ENCODE measurements around the gene EFCAB6. TPM values are rescaled to one million over a fixed set of nuclear protein-coding genes. Genes with fewer than 3 reads are reported as not detected.

EFCAB6 gene
- total RNA-seq, 1 donor from 2014 or later, result 1.1 TPM

GRCh38 chr22:43859176-43859575, 47.1 kb upstream of the EFCAB6 start:
- H3K27ac Mint-ChIP-seq (ENCODE audit: unreplicated experiment), result no peak overlapping the region

GRCh38 chr22:43858156-43858895, 46.2 kb upstream of the EFCAB6 start:
- no peak for TF ChIP-seq CTCF (IDR thresholded peaks at IDR 0.05)
- Mint-ChIP-seq H3K27me3 (ENCODE audit: low read depth) (peaks cover 17% of the 10 kb centered on the region), H3K36me3 (ENCODE audit: low read depth) (no peaks in the 10 kb centered on the region), H3K27ac (ENCODE audit: unreplicated experiment) (no peak overlapping the region), H3K4me1 (ENCODE audit: low read depth) (peaks cover 10% of the 10 kb centered on the region), H3K9me3 (ENCODE audit: low read depth) (peaks cover 12% of the 10 kb centered on the region), H3K4me3 (ENCODE audit: unreplicated experiment) (no peak overlapping the region)
- peak; percentile 42 for DNase-seq (ENCODE audit: low spot score)

More at GRCh38 chr22:43859176-43859575, 47.1 kb upstream of the EFCAB6 start:
- H3K9me3 Mint-ChIP-seq (ENCODE audit: low read depth), result peaks cover 12% of the 10 kb centered on the region
- H3K4me3 Mint-ChIP-seq (ENCODE audit: unreplicated experiment), result no peak overlapping the region
- TF ChIP-seq CTCF (IDR thresholded peaks at IDR 0.05), result no peak
- H3K4me1 Mint-ChIP-seq (ENCODE audit: low read depth), result peaks cover 10% of the 10 kb centered on the region
- peaks cover 26% of the 10 kb centered on the region for H3K27me3 Mint-ChIP-seq (ENCODE audit: low read depth)
- DNase-seq (ENCODE audit: low spot score), result peak; percentile 44
- no peaks in the 10 kb centered on the region for H3K36me3 Mint-ChIP-seq (ENCODE audit: low read depth)

- no peak for TF ChIP-seq CTCF (IDR thresholded peaks at IDR 0.05)
- no peak overlapping the region for H3K4me3 Mint-ChIP-seq (ENCODE audit: unreplicated experiment)
- H3K4me1 Mint-ChIP-seq (ENCODE audit: low read depth), result peaks cover 5% of the 10 kb centered on the region
- H3K27ac Mint-ChIP-seq (ENCODE audit: unreplicated experiment), result no peak overlapping the region
- peaks cover 12% of the 10 kb centered on the region for H3K9me3 Mint-ChIP-seq (ENCODE audit: low read depth)
- DNase-seq (ENCODE audit: low spot score), result no peak
- H3K36me3 Mint-ChIP-seq (ENCODE audit: low read depth), result no peaks in the 10 kb centered on the region
- peaks cover 14% of the 10 kb centered on the region for H3K27me3 Mint-ChIP-seq (ENCODE audit: low read depth)
These were observed 45.3 kb upstream of the EFCAB6 start for GRCh38 chr22:43857367-43857766.

- peak; percentile 59 for DNase-seq (ENCODE audit: low spot score)
- H3K4me3 Mint-ChIP-seq (ENCODE audit: unreplicated experiment), result no peak overlapping the region
- H3K27ac Mint-ChIP-seq (ENCODE audit: unreplicated experiment), result no peak overlapping the region
- peaks cover 12% of the 10 kb centered on the region for H3K9me3 Mint-ChIP-seq (ENCODE audit: low read depth)
- H3K36me3 Mint-ChIP-seq (ENCODE audit: low read depth), result no peaks in the 10 kb centered on the region
- H3K4me1 Mint-ChIP-seq (ENCODE audit: low read depth), result no peaks in the 10 kb centered on the region
- no peak for TF ChIP-seq CTCF (IDR thresholded peaks at IDR 0.05)
- peaks cover 19% of the 10 kb centered on the region for H3K27me3 Mint-ChIP-seq (ENCODE audit: low read depth)
These were observed 43.3 kb upstream of the EFCAB6 start for GRCh38 chr22:43855431-43855830.

GRCh38 chr22:43854786-43855271, 42.7 kb upstream of the EFCAB6 start:
- H3K36me3 Mint-ChIP-seq (ENCODE audit: low read depth), result no peaks in the 10 kb centered on the region
- TF ChIP-seq CTCF (IDR thresholded peaks at IDR 0.05), result no peak
- no peak overlapping the region for H3K4me3 Mint-ChIP-seq (ENCODE audit: unreplicated experiment)
- H3K27me3 Mint-ChIP-seq (ENCODE audit: low read depth), result peaks cover 25% of the 10 kb centered on the region
- peak; percentile 54 for DNase-seq (ENCODE audit: low spot score)
- no peak overlapping the region for H3K27ac Mint-ChIP-seq (ENCODE audit: unreplicated experiment)
- no peaks in the 10 kb centered on the region for H3K4me1 Mint-ChIP-seq (ENCODE audit: low read depth)
- H3K9me3 Mint-ChIP-seq (ENCODE audit: low read depth), result peaks cover 12% of the 10 kb centered on the region

Data from chondrocyte (in vitro differentiated cells).